Neural progenitor cell (in vitro differentiated cells): ENCODE results near the gene PRAF2. TPM values are rescaled to one million over a fixed set of nuclear protein-coding genes. Genes with fewer than 3 reads are reported as not detected.

Source experiments
- DNase-seq: peaks from one replicate; pipeline ENCODE4 v3.0.0-alpha.2; 2016; ENCODE audit warnings: low spot score
- H2AFZ ChIP-seq: fragments of 200-600 bp; sonication (generic); replicated peaks from 2 replicates; pipeline ENCODE4 v1.6.1; 2016; ENCODE audit warnings: antibody characterized with exemption
- H3F3A ChIP-seq: fragments of 200-600 bp; sonication (generic); 2 replicates; pipeline ENCODE4 v1.6.1; 2016; ENCODE audit warnings: antibody characterized with exemption, low read depth
- H3K27ac ChIP-seq: fragments of 200-600 bp; sonication (generic); 2 replicates; pipeline ENCODE4 v1.5.1; 2016; ENCODE audit warnings: mild to moderate bottlenecking
- H3K27me3 ChIP-seq: fragments of 200-600 bp; sonication (generic); 2 replicates; pipeline ENCODE4 v1.6.1; 2016; ENCODE audit warnings: mild to moderate bottlenecking, moderate library complexity
- H3K36me3 ChIP-seq: fragments of 200-600 bp; sonication (generic); 2 replicates; pipeline ENCODE4 v1.5.1; 2016
- H3K4me1 ChIP-seq: fragments of 200-600 bp; sonication (generic); 2 replicates; pipeline ENCODE4 v1.6.1; 2016; ENCODE audit warnings: mixed run types
- H3K4me2 ChIP-seq: fragments of 200-600 bp; sonication (generic); 2 replicates; pipeline ENCODE4 v1.6.1; 2016
- H3K4me3 ChIP-seq: fragments of 200-600 bp; sonication (generic); 2 replicates; pipeline ENCODE4 v1.5.1; 2016
- H3K79me2 ChIP-seq: fragments of 200-600 bp; sonication (generic); 2 replicates; pipeline ENCODE4 v1.6.1; 2016; ENCODE audit warnings: low read depth
- H3K9ac ChIP-seq: fragments of 200-600 bp; sonication (generic); 2 replicates; pipeline ENCODE4 v1.6.1; 2016
- H3K9me3 ChIP-seq: fragments of 200-600 bp; sonication (generic); 2 replicates; pipeline ENCODE4 v1.5.1; 2016; ENCODE audit warnings: low read depth
- H4K20me1 ChIP-seq: fragments of 200-600 bp; sonication (generic); 2 replicates; pipeline ENCODE4 v1.6.1; 2016; ENCODE audit warnings: low read depth
- H3K27ac Mint-ChIP-seq: 3 replicates; pipeline ENCODE4 v1.8.0; 2021; ENCODE audit warnings: mixed read lengths
- H3K27me3 Mint-ChIP-seq: 2 replicates; pipeline ENCODE4 v1.8.0; 2022; ENCODE audit warnings: low read depth, mild to moderate bottlenecking, inconsistent platforms, moderate library complexity, mixed read lengths; ENCODE audit not compliant: insufficient read depth
- H3K36me3 Mint-ChIP-seq: 3 replicates; pipeline ENCODE4 v1.8.0; 2021; ENCODE audit warnings: mixed read lengths
- H3K4me1 Mint-ChIP-seq: 3 replicates; pipeline ENCODE4 v1.8.0; 2021; ENCODE audit warnings: mixed read lengths
- H3K4me3 Mint-ChIP-seq: 3 replicates; pipeline ENCODE4 v1.8.0; 2021; ENCODE audit warnings: mild to moderate bottlenecking, moderate library complexity, mixed read lengths
- H3K9me3 Mint-ChIP-seq: 3 replicates; pipeline ENCODE4 v1.8.0; 2020; ENCODE audit warnings: mixed read lengths
- CTCF ChIP-seq: fragments of 200-600 bp; sonication (generic); IDR thresholded peaks from 2 replicates; pipeline ENCODE4 v1.5.1; 2017; ENCODE audit warnings: antibody characterized with exemption, mild to moderate bottlenecking
- EZH2 ChIP-seq: fragments of 200-600 bp; sonication (generic); IDR thresholded peaks from 2 replicates; pipeline ENCODE4 v1.6.1; 2017; ENCODE audit warnings: antibody characterized with exemption, mild to moderate bottlenecking, moderate library complexity
- EZH2phosphoT487 ChIP-seq: fragments of 200-600 bp; sonication (generic); IDR thresholded peaks from 2 replicates; pipeline ENCODE4 v1.6.1; 2017; ENCODE audit warnings: antibody characterized with exemption
- total RNA-seq: library from RNA; depleted of rRNA; stranded (reverse); fragments of >200 nt; gene quantifications from 2 replicates; pipeline ENCODE4 v1.2.3, GENCODE V29; 2015; ENCODE audit warnings: low replicate concordance

The PRAF2 gene
- total RNA-seq, 1 donor from 2014 or later, result 0.30 TPM

- no peak overlapping the region for H3K9ac ChIP-seq
- no peak overlapping the region for H3K4me3 Mint-ChIP-seq
- no peaks in the 10 kb centered on the region for H3K79me2 ChIP-seq
- TF ChIP-seq EZH2 (no peak), EZH2phosphoT487 (no peak), CTCF (no peak)
- H3F3A ChIP-seq, result no peaks in the 10 kb centered on the region
- no peaks in the 10 kb centered on the region for H3K4me1 ChIP-seq
- DNase-seq, result no peak
- H3K27ac ChIP-seq, result no peak overlapping the region
- peaks cover 7% of the 10 kb centered on the region for H3K27me3 Mint-ChIP-seq
- no peak overlapping the region for H3K4me3 ChIP-seq
- no peaks in the 10 kb centered on the region for H3K9me3 ChIP-seq
- peaks cover 4% of the 10 kb centered on the region for H3K4me1 Mint-ChIP-seq
- H2AFZ ChIP-seq, result no peak overlapping the region
- H3K27ac Mint-ChIP-seq, result no peak overlapping the region
- peaks cover 14% of the 10 kb centered on the region for H3K9me3 Mint-ChIP-seq
- peaks cover 4% of the 10 kb centered on the region for H3K36me3 Mint-ChIP-seq
- H3K36me3 ChIP-seq, result no peaks in the 10 kb centered on the region
- H3K27me3 ChIP-seq, result no peaks in the 10 kb centered on the region
- no peak overlapping the region for H3K4me2 ChIP-seq
- H4K20me1 ChIP-seq, result no peaks in the 10 kb centered on the region
These were observed 12.9 kb downstream of the PRAF2 start for GRCh38 chrX:49060914-49061313.

GRCh38 chrX:49059681-49060085, 14.1 kb downstream of the PRAF2 start:
- H3K27me3 Mint-ChIP-seq, result peaks cover 9% of the 10 kb centered on the region
- H3K9me3 Mint-ChIP-seq, result peaks cover 22% of the 10 kb centered on the region
- Histone ChIP-seq H4K20me1 (no peaks in the 10 kb centered on the region), H3K36me3 (no peaks in the 10 kb centered on the region), H3K4me2 (no peak overlapping the region), H3K9ac (no peak overlapping the region), H3K4me3 (no peak overlapping the region), H2AFZ (no peak overlapping the region), H3F3A (no peaks in the 10 kb centered on the region), H3K79me2 (no peaks in the 10 kb centered on the region), H3K4me1 (no peaks in the 10 kb centered on the region), H3K27me3 (no peaks in the 10 kb centered on the region), H3K27ac (no peak overlapping the region), H3K9me3 (no peaks in the 10 kb centered on the region)
- no peak overlapping the region for H3K27ac Mint-ChIP-seq
- H3K36me3 Mint-ChIP-seq, result peaks cover 11% of the 10 kb centered on the region
- H3K4me3 Mint-ChIP-seq, result no peak overlapping the region
- TF ChIP-seq EZH2, result no peak
- no peak for TF ChIP-seq EZH2phosphoT487
- TF ChIP-seq CTCF, result no peak
- peaks cover 10% of the 10 kb centered on the region for H3K4me1 Mint-ChIP-seq
- no peak for DNase-seq

GRCh38 chrX:49059201-49059600, 14.6 kb downstream of the PRAF2 start:
- H3F3A ChIP-seq, result no peaks in the 10 kb centered on the region
- Mint-ChIP-seq H3K9me3 (peaks cover 26% of the 10 kb centered on the region), H3K27ac (no peak overlapping the region), H3K36me3 (peaks cover 11% of the 10 kb centered on the region), H3K4me3 (no peak overlapping the region), H3K4me1 (peaks cover 12% of the 10 kb centered on the region), H3K27me3 (peaks cover 9% of the 10 kb centered on the region)
- H3K27ac ChIP-seq, result no peak overlapping the region
- no peak overlapping the region for H2AFZ ChIP-seq
- peaks cover 3% of the 10 kb centered on the region for H3K79me2 ChIP-seq
- no peaks in the 10 kb centered on the region for H3K4me1 ChIP-seq
- TF ChIP-seq EZH2 (no peak), EZH2phosphoT487 (no peak), CTCF (no peak)
- no peak overlapping the region for H3K9ac ChIP-seq
- no peaks in the 10 kb centered on the region for H3K27me3 ChIP-seq
- no peak overlapping the region for H3K4me3 ChIP-seq
- no peaks in the 10 kb centered on the region for H3K9me3 ChIP-seq
- no peaks in the 10 kb centered on the region for H3K36me3 ChIP-seq
- DNase-seq, result no peak
- no peaks in the 10 kb centered on the region for H4K20me1 ChIP-seq
- no peak overlapping the region for H3K4me2 ChIP-seq
